ENCODE measurements around the gene HS1BP3. TPM values are rescaled to one million over a fixed set of nuclear protein-coding genes. Genes with fewer than 3 reads are reported as not detected.

HS1BP3 gene
- polyA plus RNA-seq, 2 of the 4 experiments (the other 2 are of a cell fraction) = 12.4 to 23.5 TPM

- TF ChIP-seq REST (IDR thresholded peaks at IDR 0.05) = no peak
Observed at GRCh38 chr2:20654535-20654813, 3.6 kb upstream of the HS1BP3 start (continued).

DNA sequence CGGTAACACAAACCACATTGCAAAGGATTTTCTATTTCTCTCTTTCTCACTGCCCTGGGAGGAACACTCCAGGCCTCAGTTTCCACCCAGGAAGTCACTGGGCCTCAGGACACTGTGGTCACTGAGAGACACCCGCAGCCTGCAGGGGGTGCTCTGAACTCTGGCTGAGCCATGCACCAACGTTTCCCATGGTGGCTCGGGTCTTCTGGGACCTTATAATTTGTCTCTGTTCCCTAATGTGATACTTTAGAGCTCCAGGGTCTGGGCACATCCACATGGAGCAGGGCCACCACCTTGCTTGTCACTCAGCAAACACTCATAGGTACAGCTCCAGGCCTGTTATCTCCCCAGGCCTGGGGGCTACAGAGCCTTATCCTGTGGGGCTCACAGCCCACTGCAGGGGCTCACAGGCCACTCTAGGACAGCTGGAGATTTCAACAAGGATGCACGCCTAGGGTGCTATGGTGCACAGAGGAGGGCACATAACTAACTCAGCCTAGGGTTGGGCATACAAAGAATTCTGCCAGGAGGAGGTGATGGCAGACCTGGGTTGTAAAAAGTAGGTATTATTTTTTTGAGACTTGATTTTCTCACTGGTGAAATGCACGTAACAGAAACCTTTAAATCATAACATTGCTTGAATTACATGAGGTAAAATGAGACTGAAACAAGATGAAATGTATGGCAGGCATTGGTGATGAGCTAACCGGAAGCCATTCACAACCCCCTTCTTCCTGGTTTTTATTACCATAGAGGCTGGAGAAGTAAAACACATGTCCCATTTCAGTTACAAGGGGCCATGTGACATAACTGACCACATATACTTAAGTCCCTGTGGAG lies 3.0 kb upstream of the HS1BP3 start:
- TF ChIP-seq PHF8 (IDR thresholded peaks at IDR 0.05; ENCODE audit: borderline replicate concordance, low read depth) (no peak), RARB (CRISPR knock-in tag; IDR thresholded peaks at IDR 0.05) (no peak), ZNF302 (CRISPR knock-in tag; IDR thresholded peaks at IDR 0.05) (no peak), EP300 (IDR thresholded peaks at IDR 0.05) (no peak), CBX2 (IDR thresholded peaks at IDR 0.05; ENCODE audit: borderline replicate concordance, low read depth) (no peak), FOXS1 (CRISPR knock-in tag; IDR thresholded peaks at IDR 0.05) (no peak)
- no peak overlapping the region for H3K4me3 ChIP-seq
- H3K9me3 ChIP-seq = no peaks in the 10 kb centered on the region
- ChIA-PET CTCF (interaction anchor here (1.3 to 12.0 kb wide), 6 partner anchors 10 to 308 kb away, joined by 3 to 171 read pairs (median 24); partner anchors contain the start of gene GDF7), POLR2A (interaction anchor here (1.2 kb wide), 1 partner anchor 207 kb away, joined by 4 read pairs; the partner anchor contains the start of gene RHOB)
- DNase-seq (ENCODE audit: low read depth in 1 of 2, low spot score in 1 of 2) (no peak), FAIRE-seq (no peak), ATAC-seq (no peak)
- H3K27ac ChIP-seq = no peak overlapping the region
- no peak overlapping the region for H3K4me2 ChIP-seq
- H3K4me1 ChIP-seq = peaks cover 12% of the 10 kb centered on the region; the same call in 2 of the 3 replicates
- 63% methylated on average over 7 of the region's 7 CpGs for WGBS (ENCODE audit: missing lambda C conversion rate)

DNA sequence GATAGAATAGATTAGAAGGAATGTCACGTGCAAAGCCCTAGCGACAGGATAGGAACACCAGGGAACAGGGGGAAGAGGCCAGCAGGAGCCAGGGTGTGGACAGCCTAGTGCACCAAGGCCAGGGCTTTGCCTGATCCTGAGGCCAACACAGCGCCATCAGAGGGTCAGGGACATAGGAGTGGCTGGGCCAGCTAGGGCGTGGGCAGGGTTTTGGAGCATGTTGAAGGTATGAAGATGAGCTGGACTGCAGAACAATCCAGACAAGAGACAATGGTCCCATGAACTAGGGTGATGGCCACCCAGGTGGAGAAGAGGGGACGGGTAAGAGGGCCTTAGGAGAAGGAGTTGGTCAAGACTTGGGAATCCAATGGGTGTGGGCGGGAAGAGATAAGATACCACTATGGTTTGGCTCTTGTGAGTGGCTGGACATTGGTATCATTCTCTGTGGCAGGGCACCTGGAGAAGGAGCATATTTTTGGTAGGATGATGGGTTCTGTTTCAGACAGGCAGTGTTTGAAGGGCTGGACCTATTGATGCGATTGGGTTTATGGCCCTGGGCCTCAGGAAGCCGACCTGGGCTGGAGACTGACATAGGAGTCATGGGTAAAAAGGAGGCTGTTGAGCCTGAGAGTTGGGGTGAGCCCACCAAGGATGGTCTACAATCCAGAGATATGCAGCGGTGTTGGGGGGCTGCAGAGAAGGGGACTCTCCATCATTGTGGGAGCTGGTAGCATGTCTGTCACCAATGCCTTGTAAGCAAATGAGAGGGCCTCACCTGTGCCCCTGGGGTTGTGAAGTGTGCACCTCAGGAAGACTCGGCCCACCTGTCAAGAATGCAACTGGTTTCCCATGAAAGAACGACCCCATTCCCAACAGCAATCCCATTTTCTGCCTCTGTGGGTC lies 2.0 kb upstream of the HS1BP3 start:
- 0 out of 2 replicates have a peak, but pooled peaks have one; percentile 9 for TF ChIP-seq POLR2A (IDR thresholded peaks at IDR 0.05; ENCODE audit: low read length)
- TF ChIP-seq PHF8 (IDR thresholded peaks at IDR 0.05; ENCODE audit: borderline replicate concordance, low read depth) = no peak

GRCh38 chr2:20652141-20652540 lies 1.2 kb upstream of the HS1BP3 start:
- CTCF ChIA-PET = interaction anchor here (1.1 to 12.0 kb wide), 18 partner anchors 11 to 311 kb away, joined by 3 to 195 read pairs (median 20); partner anchors contain the start of genes GDF7 and RHOB
- no peak overlapping the region for H3K27ac ChIP-seq
- DNase-seq (ENCODE audit: low read depth in 1 of 2, low spot score in 1 of 2) (no peak), ATAC-seq (no peak), FAIRE-seq (no peak)
- no peak overlapping the region for H3K4me2 ChIP-seq
- POLR2A ChIA-PET = interaction anchor here (2.2 to 7.0 kb wide), 2 partner anchors 205 to 210 kb away, joined by 9 to 73 read pairs; partner anchors contain the start of gene RHOB
- no peak for TF ChIP-seq ZFP36 (IDR thresholded peaks at IDR 0.05; ENCODE audit: borderline replicate concordance, partially characterized antibody)
- TF ChIP-seq BHLHE40 (IDR thresholded peaks at IDR 0.05; ENCODE audit: low read depth, low read length) = no peak
- TF ChIP-seq SMC3 (IDR thresholded peaks at IDR 0.05) = no peak
- no peak for TF ChIP-seq FOSB (CRISPR knock-in tag; IDR thresholded peaks at IDR 0.05)
- TF ChIP-seq MYC (IDR thresholded peaks at IDR 0.05; ENCODE audit: borderline replicate concordance, low read length) = no peak
- TF ChIP-seq CEBPB (IDR thresholded peaks at IDR 0.05) = no peak
- TF ChIP-seq E2F6 (IDR thresholded peaks at IDR 0.05; ENCODE audit: borderline replicate concordance, low read depth) = no peak
- TF ChIP-seq RNF2 (IDR thresholded peaks at IDR 0.05; ENCODE audit: borderline replicate concordance, low read depth) = no peak
- no peak for TF ChIP-seq POLR2A (IDR thresholded peaks at IDR 0.05; ENCODE audit: low read length)
- no peak for TF ChIP-seq CBX2 (IDR thresholded peaks at IDR 0.05; ENCODE audit: borderline replicate concordance, low read depth)
- no peak for TF ChIP-seq RFX5 (IDR thresholded peaks at IDR 0.05)
- TF ChIP-seq CHD2 (IDR thresholded peaks at IDR 0.05; ENCODE audit: low read length, partially characterized antibody) = no peak
- no peak for TF ChIP-seq ZC3H11A (IDR thresholded peaks at IDR 0.05)
- no peak for TF ChIP-seq ZSCAN20 (CRISPR knock-in tag; IDR thresholded peaks at IDR 0.05)
- no peak for TF ChIP-seq MAFK (IDR thresholded peaks at IDR 0.05; ENCODE audit: partially characterized antibody)
- TF ChIP-seq JUNB (IDR thresholded peaks at IDR 0.05) = no peak
- WGBS (ENCODE audit: missing lambda C conversion rate) = 91% methylated on average over 7 of the region's 7 CpGs
- no peak overlapping the region for H3K4me3 ChIP-seq
- no peaks in the 10 kb centered on the region for H3K9me3 ChIP-seq
- peaks cover 12% of the 10 kb centered on the region; the same call in 2 of the 3 replicates for H3K4me1 ChIP-seq

More for the DNA sequence above, 2.0 kb upstream of the HS1BP3 start:
- ChIA-PET CTCF (interaction anchor here (1.3 to 12.0 kb wide), 11 partner anchors 11 to 311 kb away, joined by 3 to 171 read pairs (median 28); partner anchors contain the start of gene GDF7), POLR2A (interaction anchor here (7.0 kb wide), 1 partner anchor 206 kb away, joined by 73 read pairs; the partner anchor contains the start of gene RHOB)
- Histone ChIP-seq H3K27ac (no peak overlapping the region), H3K9me3 (no peaks in the 10 kb centered on the region), H3K4me1 (peaks cover 12% of the 10 kb centered on the region; the same call in 2 of the 3 replicates), H3K4me2 (no peak overlapping the region), H3K4me3 (no peak overlapping the region)
- DNase-seq (ENCODE audit: low read depth in 1 of 2, low spot score in 1 of 2) = no peak
- 70% methylated on average over 11 of the region's 11 CpGs for WGBS (ENCODE audit: missing lambda C conversion rate)
- no peak for ATAC-seq
- FAIRE-seq = no peak

Measured in A549 (cell line).